NT2/D1 (cell line): ENCODE results near the gene MYL9.

Source experiments
- SUZ12 ChIP-seq: IDR thresholded peaks from 2 replicates; pipeline ENCODE4 v1.6.1; 2011; ENCODE audit not compliant: insufficient read length, insufficient read depth; ENCODE audit errors: extremely low read depth
- YY1 ChIP-seq: IDR thresholded peaks from 2 replicates; pipeline ENCODE4 v1.6.1; 2011; ENCODE audit not compliant: insufficient read length, insufficient read depth
- ZNF274 ChIP-seq: IDR thresholded peaks from 2 replicates; pipeline ENCODE4 v1.6.1; 2011; ENCODE audit warnings: mild to moderate bottlenecking, low read depth, low read length

DNA sequence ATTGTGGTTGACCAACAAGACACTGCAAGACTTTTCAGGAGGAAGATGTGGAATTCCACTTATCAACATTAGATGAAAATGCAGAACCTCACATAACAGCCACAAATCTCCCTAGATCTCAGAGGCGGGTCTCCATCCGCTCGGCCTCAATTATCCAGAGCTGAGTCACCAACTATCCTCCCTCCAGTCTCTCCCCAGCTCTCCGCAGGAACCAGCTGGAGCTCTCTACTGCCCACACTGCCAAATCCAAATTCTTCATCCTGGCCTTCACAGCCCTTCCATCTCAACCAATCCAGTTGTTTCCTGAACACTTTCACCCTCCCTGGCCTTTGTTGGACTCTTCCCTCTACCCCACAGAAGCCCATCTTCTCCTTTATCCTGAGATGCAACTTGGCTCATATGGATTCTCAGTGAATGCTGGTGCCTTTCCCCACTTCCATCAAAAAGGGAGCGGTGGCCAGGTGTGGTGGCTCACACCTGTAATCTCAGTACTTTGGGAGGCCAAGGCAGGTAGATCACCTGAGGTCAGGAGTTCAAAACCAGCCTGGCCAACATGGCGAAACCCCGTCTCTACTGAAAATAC lies 28.6 kb downstream of the MYL9 start:
- no peak for TF ChIP-seq SUZ12
- no peak for TF ChIP-seq ZNF274
- TF ChIP-seq YY1 = no peak
